Calu3 (cell line): ENCODE results near the gene ABCG1. TPM values are rescaled to one million over a fixed set of nuclear protein-coding genes. Genes with fewer than 3 reads are reported as not detected.

Source experiments
- BruUV-seq: library from RNA; stranded (reverse); fragments of 400-500 nt; replicated peaks from 2 replicates; lab custom pipeline; 2021; lab: Mats Ljungman, UMichigan
- CTCF ChIA-PET: fragments of 300-600 bp; sonication (Branson Sonifier 250); formaldehyde crosslinking; loops from one replicate; lab custom pipeline; 2022; ENCODE audit warnings: antibody characterized with exemption; lab: Charles Lee
- DNase-seq: peaks from one replicate; pipeline ENCODE4 v3.0.0; 2022
- H3K27ac Mint-ChIP-seq: one replicate; pipeline ENCODE4 v1.8.0; 2022; ENCODE audit warnings: mixed read lengths; ENCODE audit not compliant: unreplicated experiment
- H3K27me3 Mint-ChIP-seq: one replicate; pipeline ENCODE4 v1.8.0; 2022; ENCODE audit warnings: mixed read lengths; ENCODE audit not compliant: unreplicated experiment
- H3K36me3 Mint-ChIP-seq: one replicate; pipeline ENCODE4 v1.8.0; 2022; ENCODE audit warnings: mild to moderate bottlenecking, moderate library complexity, mixed read lengths; ENCODE audit not compliant: insufficient read depth, unreplicated experiment
- H3K4me1 Mint-ChIP-seq: one replicate; pipeline ENCODE4 v1.8.0; 2022; ENCODE audit warnings: mild to moderate bottlenecking, low read depth, mixed read lengths; ENCODE audit not compliant: unreplicated experiment
- H3K4me3 Mint-ChIP-seq: one replicate; pipeline ENCODE4 v1.8.0; 2022; ENCODE audit warnings: mild to moderate bottlenecking, low read depth, moderate library complexity, mixed read lengths; ENCODE audit not compliant: unreplicated experiment
- H3K9me3 Mint-ChIP-seq: one replicate; pipeline ENCODE4 v1.8.0; 2022; ENCODE audit warnings: low read depth, mixed read lengths; ENCODE audit not compliant: unreplicated experiment
- intact Hi-C: fragments of 100-400 bp; cut with micrococcal nuclease; formaldehyde crosslinking; loops from one replicate; pipeline ENCODE4 v1.10.0; 2022; ENCODE audit not compliant: unreplicated experiment
- total RNA-seq: library from RNA; stranded (reverse); gene quantifications from 2 replicates; pipeline ENCODE4 v1.2.3, GENCODE V29; 2022
- TF ChIP-seq, protein P1 (sequence below): fragments of 200-600 bp; IDR thresholded peaks from one replicate; pipeline ENCODE4 v1.8.0; 2022; ENCODE audit warnings: antibody characterized with exemption; ENCODE audit not compliant: unreplicated experiment

The ABCG1 gene
- total RNA-seq, 1 experiment from 2014 or later: 0.19 TPM

GRCh38 chr21:42343963-42344510, 125.1 kb downstream of the ABCG1 start:
- no peaks in the 10 kb centered on the region for H3K27me3 Mint-ChIP-seq
- H3K9me3 Mint-ChIP-seq: no peaks in the 10 kb centered on the region
- no TSS peak for BruUV-seq
- no peak overlapping the region for H3K27ac Mint-ChIP-seq
- CTCF ChIA-PET: no interaction called here
- H3K36me3 Mint-ChIP-seq: no peaks in the 10 kb centered on the region
- intact Hi-C loops: no loop called here
- TF ChIP-seq, protein P1, sequence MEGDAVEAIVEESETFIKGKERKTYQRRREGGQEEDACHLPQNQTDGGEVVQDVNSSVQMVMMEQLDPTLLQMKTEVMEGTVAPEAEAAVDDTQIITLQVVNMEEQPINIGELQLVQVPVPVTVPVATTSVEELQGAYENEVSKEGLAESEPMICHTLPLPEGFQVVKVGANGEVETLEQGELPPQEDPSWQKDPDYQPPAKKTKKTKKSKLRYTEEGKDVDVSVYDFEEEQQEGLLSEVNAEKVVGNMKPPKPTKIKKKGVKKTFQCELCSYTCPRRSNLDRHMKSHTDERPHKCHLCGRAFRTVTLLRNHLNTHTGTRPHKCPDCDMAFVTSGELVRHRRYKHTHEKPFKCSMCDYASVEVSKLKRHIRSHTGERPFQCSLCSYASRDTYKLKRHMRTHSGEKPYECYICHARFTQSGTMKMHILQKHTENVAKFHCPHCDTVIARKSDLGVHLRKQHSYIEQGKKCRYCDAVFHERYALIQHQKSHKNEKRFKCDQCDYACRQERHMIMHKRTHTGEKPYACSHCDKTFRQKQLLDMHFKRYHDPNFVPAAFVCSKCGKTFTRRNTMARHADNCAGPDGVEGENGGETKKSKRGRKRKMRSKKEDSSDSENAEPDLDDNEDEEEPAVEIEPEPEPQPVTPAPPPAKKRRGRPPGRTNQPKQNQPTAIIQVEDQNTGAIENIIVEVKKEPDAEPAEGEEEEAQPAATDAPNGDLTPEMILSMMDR: no peak
- DNase-seq: no peak
- H3K4me3 Mint-ChIP-seq: no peak overlapping the region
- H3K4me1 Mint-ChIP-seq: no peaks in the 10 kb centered on the region

DNA sequence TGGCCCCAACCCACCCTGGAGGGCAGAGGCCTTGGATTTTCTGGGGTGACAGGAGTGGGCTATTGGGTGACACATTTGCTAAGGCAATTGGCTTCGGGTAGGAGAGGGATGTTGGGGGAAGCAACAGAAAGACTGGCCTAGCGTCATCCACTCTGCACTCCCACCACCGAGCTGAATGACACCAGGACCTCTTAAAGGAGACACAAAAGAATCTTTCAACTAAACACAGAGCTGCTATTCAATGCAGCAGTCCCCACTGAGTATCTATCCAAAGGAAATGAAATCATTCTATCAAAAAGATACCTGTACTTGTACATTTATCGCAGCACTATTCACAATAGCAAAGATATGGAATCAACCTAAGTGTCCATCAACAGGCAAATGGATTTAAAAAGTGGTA, 125.7 kb downstream of the ABCG1 start:
- Mint-ChIP-seq H3K9me3 (no peaks in the 10 kb centered on the region), H3K27ac (no peak overlapping the region), H3K4me3 (no peak overlapping the region), H3K27me3 (no peaks in the 10 kb centered on the region), H3K36me3 (no peaks in the 10 kb centered on the region), H3K4me1 (no peaks in the 10 kb centered on the region)
- intact Hi-C loops: no loop called here
- no peak for DNase-seq
- BruUV-seq: no TSS peak
- CTCF ChIA-PET: no interaction called here
- TF ChIP-seq, protein P1: no peak

DNA sequence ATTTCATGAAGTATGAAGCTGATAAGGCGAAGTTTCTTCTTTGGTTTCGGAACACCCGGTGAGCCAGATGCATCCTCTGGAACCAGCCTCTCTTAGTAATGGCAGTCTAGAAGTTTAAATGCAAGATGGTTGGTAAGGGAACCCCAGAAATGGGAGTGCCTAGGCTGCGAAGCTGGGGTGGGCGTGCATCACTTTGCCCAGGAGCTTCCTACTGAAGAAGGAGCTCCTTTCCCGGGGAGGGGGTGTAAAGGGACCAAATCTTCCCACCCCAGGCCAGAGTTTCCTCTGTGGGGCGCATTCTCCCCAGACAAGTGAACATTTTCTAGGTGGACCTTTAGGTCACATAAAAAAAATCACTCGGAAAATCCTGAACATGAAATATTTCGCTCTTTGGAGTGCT, 127.5 kb downstream of the ABCG1 start:
- Mint-ChIP-seq H3K4me1 (peaks cover 7% of the 10 kb centered on the region), H3K27ac (no peak overlapping the region), H3K36me3 (no peaks in the 10 kb centered on the region), H3K9me3 (no peaks in the 10 kb centered on the region), H3K27me3 (no peaks in the 10 kb centered on the region), H3K4me3 (no peak overlapping the region)
- intact Hi-C loops: no loop called here
- no peak for DNase-seq
- CTCF ChIA-PET: no interaction called here
- BruUV-seq: no TSS peak
- TF ChIP-seq, protein P1: no peak

Other genes starting within 250 kb of the ABCG1 start
- 14.5 and 17.3 TPM in 2 replicates for gene ZBTB21, start 208.8 kb upstream of the ABCG1 start, total RNA-seq
- gene UMODL1, start 147.8 kb upstream of the ABCG1 start, total RNA-seq: 0.22 TPM in 1 of 2 replicates, not detected in the other
- gene TFF3, start 96.3 kb downstream of the ABCG1 start, total RNA-seq: not detected in 2 replicates
- 0.59 TPM in 1 of 2 replicates, not detected in the other for gene TFF2, start 131.9 kb downstream of the ABCG1 start, total RNA-seq
- gene TFF1, start 147.4 kb downstream of the ABCG1 start, total RNA-seq: 0.76 TPM in 1 of 2 replicates, not detected in the other
- 10.3 and 14.0 TPM in 2 replicates for gene TMPRSS3, start 176.9 kb downstream of the ABCG1 start, total RNA-seq
- not detected in 2 replicates for gene UBASH3A, start 184.8 kb downstream of the ABCG1 start, total RNA-seq